Activated CD8-positive, alpha-beta memory T cell treated with anti-CD3 and anti-CD28 coated beads, Interleukin-2, amount 10 ng/mL, durations not matched to agents 7 days and 5 days (primary cell): ENCODE measurements around the gene MALAT1. TPM values are rescaled to one million over a fixed set of nuclear protein-coding genes. Genes with fewer than 3 reads are reported as not detected.
"Not testable (repeated sequence)": the region's sequence is repeated elsewhere in the genome, so short reads cannot be mapped to it uniquely, and the experiment has no call there.

Experiments used
- ATAC-seq: fragments of 150-1000 bp; cut with Tn5 transposase; one replicate; pipeline ENCODE4 v1.10.0; 2021; ENCODE audit warnings: moderate library complexity
- CTCF ChIA-PET: fragments of 350-600 bp; sonication (Branson Sonifier 250); formaldehyde crosslinking; loops from one replicate; lab custom pipeline; 2021; ENCODE audit warnings: antibody characterized with exemption; lab: Charles Lee
- DNase-seq: peaks from one replicate; pipeline ENCODE4 v3.0.0-alpha.2; 2020
- H3K27ac Mint-ChIP-seq: one replicate; pipeline ENCODE4 v1.8.0; 2021; ENCODE audit warnings: mild to moderate bottlenecking, mixed read lengths
- H3K27me3 Mint-ChIP-seq: one replicate; pipeline ENCODE4 v1.8.0; 2021; ENCODE audit warnings: mixed read lengths
- H3K36me3 Mint-ChIP-seq: one replicate; pipeline ENCODE4 v1.8.0; 2021; ENCODE audit warnings: mild to moderate bottlenecking, mixed read lengths
- H3K4me1 Mint-ChIP-seq: one replicate; pipeline ENCODE4 v1.8.0; 2021; ENCODE audit warnings: mixed read lengths
- H3K4me3 Mint-ChIP-seq: one replicate; pipeline ENCODE4 v1.8.0; 2021; ENCODE audit warnings: mild to moderate bottlenecking, moderate library complexity, mixed read lengths
- H3K9me3 Mint-ChIP-seq: one replicate; pipeline ENCODE4 v1.8.0; 2022; ENCODE audit warnings: low read depth, mixed read lengths
- total RNA-seq, 2 experiments: library from RNA; stranded (reverse); gene quantifications; one replicate each; pipeline ENCODE4 v1.2.3, GENCODE V29; 2021

The MALAT1 gene
- total RNA-seq, 2 experiments from 2014 or later: 4,026 to 5,234 TPM

GRCh38 chr11:65522718-65523630 lies 24.1 kb downstream of the MALAT1 start:
- not testable (repeated sequence) for H3K36me3 Mint-ChIP-seq

GRCh38 chr11:65523631-65523968 lies 24.8 kb downstream of the MALAT1 start:
- CTCF ChIA-PET: interaction anchor here (4.3 kb wide), 1 partner anchor 17 kb away, joined by 31 read pairs; no protein-coding TSS in a partner anchor
- peak overlapping the region; percentile 27 for H3K4me3 Mint-ChIP-seq
- H3K36me3 Mint-ChIP-seq, ATAC-seq, H3K9me3 Mint-ChIP-seq, DNase-seq, H3K27me3 Mint-ChIP-seq: not testable (repeated sequence)
- H3K27ac Mint-ChIP-seq: peak overlapping the region; percentile 71
- H3K4me1 Mint-ChIP-seq: peaks cover 37% of the 10 kb centered on the region

More at GRCh38 chr11:65522718-65523630, 24.1 kb downstream of the MALAT1 start:
- CTCF ChIA-PET, H3K9me3 Mint-ChIP-seq, H3K27me3 Mint-ChIP-seq, ATAC-seq: not testable (repeated sequence)
- peaks cover 37% of the 10 kb centered on the region for H3K4me1 Mint-ChIP-seq
- DNase-seq: peak; percentile 42
- H3K27ac Mint-ChIP-seq: peak overlapping the region; percentile 71
- peak overlapping the region; percentile 27 for H3K4me3 Mint-ChIP-seq

GRCh38 chr11:65524014-65524740 lies 25.3 kb downstream of the MALAT1 start:
- H3K36me3 Mint-ChIP-seq: peaks cover 4% of the 10 kb centered on the region
- no peaks in the 10 kb centered on the region for H3K27me3 Mint-ChIP-seq
- peak overlapping the region; percentile 54 for H3K4me3 Mint-ChIP-seq
- CTCF ChIA-PET: interaction anchor here (0.6 to 4.3 kb wide), 7 partner anchors 16 to 139 kb away, joined by 3 to 31 read pairs (median 6); no protein-coding TSS in a partner anchor
- H3K4me1 Mint-ChIP-seq: peaks cover 40% of the 10 kb centered on the region
- DNase-seq (peak; percentile 41), ATAC-seq (peak; percentile 10)
- H3K9me3 Mint-ChIP-seq: no peaks in the 10 kb centered on the region
- H3K27ac Mint-ChIP-seq: peak overlapping the region; percentile 71

- CTCF ChIA-PET: interaction anchor here (0.6 to 4.3 kb wide), 12 partner anchors 16 to 360 kb away, joined by 3 to 31 read pairs (median 4); partner anchors contain the start of gene KCNK7
- ATAC-seq (peak; percentile 91), DNase-seq (peak; percentile 82)
- Mint-ChIP-seq H3K4me1 (peaks cover 42% of the 10 kb centered on the region), H3K36me3 (peaks cover 4% of the 10 kb centered on the region), H3K27me3 (no peaks in the 10 kb centered on the region), H3K9me3 (no peaks in the 10 kb centered on the region), H3K4me3 (peak within 1 kb of the TSS; percentile 73), H3K27ac (peak within 1 kb of the TSS; percentile 75)
Observed at GRCh38 chr11:65524741-65525545, 26.1 kb downstream of the MALAT1 start, which contains the start of gene SCYL1. SCYL1 (plus strand) TSS chr11:65525083; CDS start chr11:65525154, 71 bp downstream.

- peaks cover 45% of the 10 kb centered on the region for H3K4me1 Mint-ChIP-seq
- H3K36me3 Mint-ChIP-seq: peaks cover 4% of the 10 kb centered on the region
- no peaks in the 10 kb centered on the region for H3K9me3 Mint-ChIP-seq
- CTCF ChIA-PET: interaction anchor here (0.6 to 4.3 kb wide), 13 partner anchors 15 to 739 kb away, joined by 3 to 31 read pairs (median 4); partner anchors contain the start of gene KCNK7
- DNase-seq (peak; percentile 56), ATAC-seq (peak; percentile 40)
- H3K27me3 Mint-ChIP-seq: no peaks in the 10 kb centered on the region
- H3K27ac Mint-ChIP-seq: peak overlapping the region; percentile 75
- peak overlapping the region; percentile 73 for H3K4me3 Mint-ChIP-seq
Observed at GRCh38 chr11:65525546-65526480, 27.0 kb downstream of the MALAT1 start.

GRCh38 chr11:65526744-65527143 lies 27.9 kb downstream of the MALAT1 start:
- H3K4me3 Mint-ChIP-seq: peak overlapping the region; percentile 73
- ATAC-seq (no peak), DNase-seq (no peak)
- H3K9me3 Mint-ChIP-seq: no peaks in the 10 kb centered on the region
- H3K27me3 Mint-ChIP-seq: no peaks in the 10 kb centered on the region
- peaks cover 4% of the 10 kb centered on the region for H3K36me3 Mint-ChIP-seq
- CTCF ChIA-PET: interaction anchor here (1.0 to 4.3 kb wide), 4 partner anchors 14 to 135 kb away, joined by 3 to 31 read pairs (median 7); no protein-coding TSS in a partner anchor
- H3K4me1 Mint-ChIP-seq: peaks cover 44% of the 10 kb centered on the region
- no peak overlapping the region for H3K27ac Mint-ChIP-seq

GRCh38 chr11:65528819-65529350 lies 30.0 kb downstream of the MALAT1 start:
- no peaks in the 10 kb centered on the region for H3K27me3 Mint-ChIP-seq
- ATAC-seq (no peak), DNase-seq (no peak)
- CTCF ChIA-PET: interaction anchor here (1.1 to 2.2 kb wide), 3 partner anchors 12 to 20 kb away, joined by 3 to 5 read pairs (median 5); no protein-coding TSS in a partner anchor
- no peaks in the 10 kb centered on the region for H3K9me3 Mint-ChIP-seq
- peaks cover 27% of the 10 kb centered on the region for H3K4me1 Mint-ChIP-seq
- no peak overlapping the region for H3K27ac Mint-ChIP-seq
- H3K36me3 Mint-ChIP-seq: peaks cover 7% of the 10 kb centered on the region
- no peak overlapping the region for H3K4me3 Mint-ChIP-seq

GRCh38 chr11:65529475-65530156 lies 30.8 kb downstream of the MALAT1 start:
- Mint-ChIP-seq H3K4me3 (no peak overlapping the region), H3K27me3 (no peaks in the 10 kb centered on the region), H3K9me3 (no peaks in the 10 kb centered on the region), H3K27ac (peak overlapping the region; percentile 56), H3K36me3 (peaks cover 7% of the 10 kb centered on the region), H3K4me1 (peaks cover 22% of the 10 kb centered on the region)
- DNase-seq (no peak), ATAC-seq (no peak)
- CTCF ChIA-PET: interaction anchor here (0.9 to 2.2 kb wide), 8 partner anchors 9 to 64 kb away, joined by 3 to 12 read pairs (median 3); partner anchors contain the start of gene EHBP1L1

GRCh38 chr11:65530157-65530496 lies 31.3 kb downstream of the MALAT1 start:
- Mint-ChIP-seq H3K27ac (peak overlapping the region; percentile 56), H3K9me3 (no peaks in the 10 kb centered on the region), H3K4me1 (peaks cover 22% of the 10 kb centered on the region), H3K36me3 (peaks cover 7% of the 10 kb centered on the region), H3K4me3 (no peak overlapping the region), H3K27me3 (no peaks in the 10 kb centered on the region)
- CTCF ChIA-PET: interaction anchor here (0.9 to 2.0 kb wide), 5 partner anchors 8 to 64 kb away, joined by 3 to 12 read pairs (median 3); partner anchors contain the start of gene EHBP1L1
- peak; percentile 53 for DNase-seq
- peak; percentile 48 for ATAC-seq

GRCh38 chr11:65532388-65533064 lies 33.7 kb downstream of the MALAT1 start:
- Mint-ChIP-seq H3K4me1 (peaks cover 8% of the 10 kb centered on the region), H3K27me3 (no peaks in the 10 kb centered on the region), H3K36me3 (peaks cover 3% of the 10 kb centered on the region), H3K9me3 (no peaks in the 10 kb centered on the region), H3K27ac (no peak overlapping the region), H3K4me3 (no peak overlapping the region)
- CTCF ChIA-PET: no interaction called here
- no peak for ATAC-seq
- DNase-seq: peak; percentile 39
